Limb (tissue), 2 donors: ENCODE results near the gene KCTD10.

Experiments
- DNase-seq, 2 donors: peaks; one replicate each; pipeline ENCODE4 v3.0.0-alpha.2; 2016; ENCODE audit errors: extremely low spot score in 2 of 2

Gene KCTD10

GRCh38 chr12:109494348-109494881, 17.3 kb upstream of the KCTD10 start:
- no peak for DNase-seq

GRCh38 chr12:109493938-109494337, 16.8 kb upstream of the KCTD10 start:
- no peak for DNase-seq

- DNase-seq: no peak
These were observed 16.0 kb upstream of the KCTD10 start for GRCh38 chr12:109493090-109493489.

GRCh38 chr12:109492371-109492770, 15.3 kb upstream of the KCTD10 start:
- no peak for DNase-seq

GRCh38 chr12:109491671-109492070, 14.6 kb upstream of the KCTD10 start:
- no peak for DNase-seq

- no peak for DNase-seq
These were observed 13.0 kb upstream of the KCTD10 start for GRCh38 chr12:109489955-109490565.

- no peak for DNase-seq
These were observed 12.2 kb upstream of the KCTD10 start for GRCh38 chr12:109489016-109489954.

GRCh38 chr12:109488051-109488665, 11.1 kb upstream of the KCTD10 start:
- no peak for DNase-seq

- DNase-seq: no peak
These were observed 10.3 kb upstream of the KCTD10 start for GRCh38 chr12:109487181-109488050.

- DNase-seq: no peak
These were observed 8.1 kb upstream of the KCTD10 start for GRCh38 chr12:109485201-109485600.

GRCh38 chr12:109483346-109483745, 6.2 kb upstream of the KCTD10 start:
- DNase-seq: no peak

- DNase-seq: no peak
These were observed 5.8 kb upstream of the KCTD10 start for GRCh38 chr12:109482894-109483293.

GRCh38 chr12:109482491-109482890, 5.4 kb upstream of the KCTD10 start:
- no peak for DNase-seq

- DNase-seq: no peak
These were observed 4.8 kb upstream of the KCTD10 start for GRCh38 chr12:109481863-109482262.

GRCh38 chr12:109480356-109480755, 3.3 kb upstream of the KCTD10 start:
- DNase-seq: no peak

GRCh38 chr12:109479761-109480160, 2.7 kb upstream of the KCTD10 start:
- no peak for DNase-seq

GRCh38 chr12:109477963-109478315, 839 bp upstream of the KCTD10 start:
- no peak for DNase-seq

GRCh38 chr12:109476807-109477184, 304 bp downstream of the KCTD10 start:
- no peak for DNase-seq

GRCh38 chr12:109475993-109476806, 900 bp downstream of the KCTD10 start:
- peak in 1 of 2 donors; percentile 36 for DNase-seq

- DNase-seq: no peak
These were observed 2.0 kb downstream of the KCTD10 start for GRCh38 chr12:109475121-109475520.
